K562 (cell line): Measurements from ENCODE around the gene COL16A1. TPM values are rescaled to one million over a fixed set of nuclear protein-coding genes. Genes with fewer than 3 reads are reported as not detected.
A peak's percentile ranks its signal among the peaks of the same experiment; 100 is the strongest.

Source experiments
- ATAC-seq: fragments of 200-7000 bp; cut with Tn5 transposase; 3 replicates; pipeline ENCODE4 v1.9.1; 2020; ENCODE audit warnings: moderate library complexity
- BruUV-seq: library from RNA; stranded (reverse); fragments of 400-500 nt; replicated peaks from 2 replicates; lab custom pipeline; 2021; lab: Mats Ljungman, UMichigan
- CTCF ChIA-PET: fragments of 300-600 bp; formaldehyde crosslinking; extraction: SDS; loops from one replicate; lab custom pipeline; 2021; ENCODE audit warnings: low intra/inter-chr PET ratio; lab: Yijun Ruan, JAX
- POLR2A ChIA-PET: fragments of 300-600, 350-650 bp; sonication (Branson Sonifier 250); formaldehyde crosslinking; extraction: SDS; loops from one replicate; lab custom pipeline; 2021; ENCODE audit warnings: antibody characterized with exemption, inconsistent platforms; lab: Yijun Ruan, JAX
- DNase-seq, 4 experiments: peaks; one replicate each; pipeline versions ENCODE4 v3.0.0 to v3.0.0-alpha.2; 2011 to 2018; ENCODE audit warnings: low spot score in 3 of 4, mixed read lengths in 3 of 4; ENCODE audit errors: extremely low read depth in 1 of 4
- FAIRE-seq: peaks from 2 replicates; lab custom pipeline; 2011; peaks lifted over from hg19 to GRCh38; lab: Jason Lieb, UNC
- H2AFZ ChIP-seq: 2 replicates; pipeline ENCODE4 v1.6.0; 2011; ENCODE audit warnings: low read depth, low read length, control low read depth, inconsistent platforms
- H3K27ac ChIP-seq: fragments of 200-600 bp; 3 replicates; pipeline ENCODE4 v1.8.0; 2011; ENCODE audit warnings: low read depth, mild to moderate bottlenecking, control low read depth, inconsistent platforms, low read length, moderate library complexity, mixed read lengths; ENCODE audit errors: extremely low read depth
- H3K27me3 ChIP-seq, 2 experiments: fragments of 300-600 bp in 1 of 2; 2 replicates in 1 of 2; 3 replicates in 1 of 2; pipeline versions ENCODE4 v1.6.0 to v1.8.0; 2011; ENCODE audit warnings: inconsistent platforms in 2 of 2, low read length in 2 of 2, mild to moderate bottlenecking in 1 of 2, mixed read lengths in 1 of 2, moderate library complexity in 1 of 2; ENCODE audit not compliant: control insufficient read depth in 2 of 2, insufficient read depth in 2 of 2
- H3K36me3 ChIP-seq: fragments of 300-600 bp; 3 replicates; pipeline ENCODE4 v1.8.0; 2011; ENCODE audit warnings: mild to moderate bottlenecking, low read length, inconsistent platforms; ENCODE audit not compliant: control insufficient read depth, insufficient read depth
- H3K4me1 ChIP-seq, 2 experiments: fragments of 200-600 bp in 1 of 2; replicated peaks in 1 of 2; 2 replicates in 1 of 2; 3 replicates in 1 of 2; pipeline versions ENCODE4 v1.5.1 to v1.8.0; 2011; ENCODE audit warnings: inconsistent platforms in 2 of 2, low read length in 2 of 2, mild to moderate bottlenecking in 1 of 2, mixed read lengths in 1 of 2, moderate library complexity in 1 of 2; ENCODE audit not compliant: control insufficient read depth in 2 of 2, insufficient read depth in 2 of 2
- H3K4me2 ChIP-seq: 2 replicates; pipeline ENCODE4 v1.6.1; 2011; ENCODE audit warnings: low read length, control low read depth, inconsistent platforms, mixed read lengths; ENCODE audit not compliant: insufficient read depth
- H3K4me3 ChIP-seq: fragments of 200-600 bp; sonication (generic), shearing (Covaris generic); 2 replicates; pipeline ENCODE4 v1.5.1; 2016; ENCODE audit warnings: control low read depth, inconsistent platforms
- H3K79me2 ChIP-seq: fragments of 200-600 bp; 3 replicates; pipeline ENCODE4 v1.8.0; 2011; ENCODE audit warnings: low read length, inconsistent platforms; ENCODE audit not compliant: control insufficient read depth, insufficient read depth
- H3K9ac ChIP-seq, 2 experiments: 2 replicates each; pipeline versions ENCODE4 v1.6.0 to v1.6.1; 2011; ENCODE audit warnings: low read depth in 2 of 2, low read length in 2 of 2, control low read depth in 1 of 2, inconsistent platforms in 1 of 2, mild to moderate bottlenecking in 1 of 2, mixed read lengths in 1 of 2; ENCODE audit not compliant: insufficient read depth in 1 of 2
- H3K9me1 ChIP-seq: one replicate; pipeline ENCODE4 v1.6.0; 2011; ENCODE audit warnings: inconsistent platforms, mild to moderate bottlenecking, low read length, moderate library complexity; ENCODE audit not compliant: control insufficient read depth, insufficient read depth
- H3K9me3 ChIP-seq: replicated peaks from 2 replicates; pipeline ENCODE4 v1.5.1; 2011; ENCODE audit warnings: low read depth, low read length, inconsistent platforms; ENCODE audit not compliant: control insufficient read depth, insufficient read depth
- H4K20me1 ChIP-seq: replicated peaks from 2 replicates; pipeline ENCODE4 v1.6.1; 2011; ENCODE audit warnings: low read length, inconsistent platforms, mixed read lengths; ENCODE audit not compliant: control insufficient read depth, insufficient read depth
- ATF7 ChIP-seq: fragments of 450-650 bp; IDR thresholded peaks from 2 replicates; pipeline ENCODE4 v1.7.1; 2014; ENCODE audit warnings: mild to moderate bottlenecking, moderate library complexity
- CBX3 ChIP-seq, 2 experiments: IDR thresholded peaks; 1 replicate in 1 of 2; 2 replicates in 1 of 2; pipeline ENCODE4 v1.6.1; 2012; ENCODE audit warnings: inconsistent platforms in 2 of 2, low read length in 2 of 2, borderline replicate concordance in 1 of 2, control low read depth in 1 of 2
- EGR1 ChIP-seq: fragments of 450-650 bp; conservative IDR thresholded peaks from 2 replicates; pipeline ENCODE4 v1.6.1; 2017; ENCODE audit warnings: mild to moderate bottlenecking
- ESRRA ChIP-seq: fragments of 450-650 bp; IDR thresholded peaks from 2 replicates; pipeline ENCODE4 v1.6.1; 2014; ENCODE audit warnings: low read depth, mild to moderate bottlenecking, moderate library complexity, borderline replicate concordance
- FOXJ2 ChIP-seq: fragments of 200-800 bp; sonication (Bioruptor generic); IDR thresholded peaks from 2 replicates; pipeline ENCODE4 v1.6.1; 2016; ENCODE audit warnings: missing genetic modification characterization, missing compliant biosample characterization
- KLF13 ChIP-seq: fragments of 450-650 bp; IDR thresholded peaks from 2 replicates; pipeline ENCODE4 v1.6.1; 2016; ENCODE audit warnings: missing genetic modification characterization, low read depth, mild to moderate bottlenecking, missing compliant biosample characterization, moderate library complexity, borderline replicate concordance
- ZKSCAN1 ChIP-seq: fragments of 150-350 bp; IDR thresholded peaks from 2 replicates; pipeline ENCODE4 v1.6.1; 2016; ENCODE audit warnings: low read depth, low read length
- WGBS: fragments of 100-300 bp; shearing (Covaris generic); methylation state at CpG from one replicate; pipeline ENCODE4 v1.1.6; 2016; ENCODE audit warnings: low coverage, mixed read lengths; ENCODE audit not compliant: insufficient coverage; ENCODE audit errors: missing lambda C conversion rate; 5-methylcytosine and 5-hydroxymethylcytosine counted together
- in situ Hi-C: fragments of 300-500 bp; cut with MboI; formaldehyde crosslinking; loops from 4 replicates; pipeline ENCODE4 v1.15.0; 2018; ENCODE audit warnings: inconsistent platforms, mixed read lengths
- intact Hi-C: fragments of 100-400 bp; cut with micrococcal nuclease; formaldehyde crosslinking; loops from 2 replicates; pipeline ENCODE4 v1.14.2; 2022
- polyA plus RNA-seq, 8 experiments: library from polyadenylated mRNA; depleted of rRNA in 4 of 8; stranded (reverse) in 5 of 8; unstranded in 3 of 8; fragments of >200 nt; fragmentation: Nextera tagmentation in 2 of 8; fragmentation: Illumina TruSeq in 1 of 8; extraction: Ambion mirVana in 2 of 8; extraction: Trizol in 1 of 8; gene quantifications; 2 replicates each; pipeline versions ENCODE4 v1.2.1 to v1.2.3, GENCODE V29; 2011 to 2014; ENCODE audit warnings: inconsistent platforms in 1 of 8, missing spikeins in 1 of 8
- total RNA-seq, 7 experiments: library from RNA; depleted of rRNA in 6 of 7; stranded (reverse); fragments of >200 nt in 6 of 7; fragmentation: Illumina TruSeq in 2 of 7; extraction: Trizol in 2 of 7; gene quantifications; 2 replicates each; pipeline versions ENCODE4 v1.2.1 to v1.2.3, GENCODE V29; 2011 to 2021; ENCODE audit warnings: low replicate concordance in 1 of 7

COL16A1 gene
- total and polyA plus RNA-seq, 9 of the 15 experiments (the other 6 are each of a cell fraction or from before 2014, with no cell fraction given) = 0.11 to 0.60 (median 0.11) TPM; not detected in 6

DNA sequence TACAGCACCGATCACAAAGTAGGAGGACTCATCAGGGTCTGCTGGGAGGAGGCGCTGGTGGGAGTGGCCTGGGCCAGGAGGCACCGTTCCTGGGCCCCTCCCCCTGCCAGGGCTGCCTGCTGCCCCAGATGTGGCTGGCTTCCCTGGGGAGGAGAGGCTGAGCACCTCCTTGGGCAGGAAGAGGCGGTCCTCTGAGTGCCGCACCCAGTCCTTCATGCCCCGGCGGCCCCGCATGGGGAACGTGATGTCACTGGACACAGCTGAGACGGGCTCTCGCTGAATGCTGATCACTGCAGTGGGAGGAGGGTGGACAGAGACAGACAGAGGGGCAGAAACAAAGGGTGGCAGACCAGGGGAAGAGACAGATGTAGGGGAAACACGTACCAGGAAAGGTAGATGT is 35.5 kb upstream of the COL16A1 start (continued):
- TF ChIP-seq ATF7 (no peak), ZKSCAN1 (no peak), ESRRA (no peak), CBX3 (IDR thresholded peaks at IDR 0.05; ENCODE audit: borderline replicate concordance in 1 of 2, low read length in 2 of 2) (no peak)
- TF ChIP-seq, all 486 proteins: peak for 2

DNA sequence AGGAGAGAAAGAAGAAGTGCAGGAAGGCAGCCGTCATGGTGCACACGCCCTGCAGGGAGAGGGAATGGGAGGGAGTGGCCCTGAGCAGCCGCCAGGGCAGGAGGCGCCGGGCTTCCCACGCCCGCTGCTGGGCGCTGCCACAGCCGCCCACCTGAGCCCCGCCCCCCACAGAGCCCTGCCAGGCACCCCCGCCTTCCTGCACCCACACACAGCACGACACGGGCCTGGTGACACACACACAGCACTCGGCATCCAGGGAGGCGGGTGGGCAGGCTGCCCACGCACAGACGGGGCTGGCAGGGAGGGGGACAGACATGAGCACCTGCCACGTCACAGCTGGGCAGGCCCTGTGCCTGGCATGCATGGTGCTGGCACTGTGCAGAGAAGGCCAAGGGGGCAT is 32.9 kb upstream of the COL16A1 start:
- H3K9ac ChIP-seq = 0 out of 4 replicates have a peak overlapping the region, but pooled peaks of 1 of the 2 experiments have one; percentile 10
- no peak for FAIRE-seq
- CTCF ChIA-PET = no interaction called here
- no peak for DNase-seq
- in situ Hi-C loops (no loop called here), intact Hi-C loops (no loop called here)
- peaks cover 0 to 24% of the 10 kb centered on the region in 2 experiments; a peak in 1 of 5 replicates for H3K4me1 ChIP-seq
- no peak overlapping the region for H3K4me2 ChIP-seq
- no peaks in the 10 kb centered on the region for H3K79me2 ChIP-seq
- H3K27ac ChIP-seq = no peak overlapping the region
- H3K27me3 ChIP-seq = peaks cover 61 to 91% of the 10 kb centered on the region in 2 experiments
- TF ChIP-seq EGR1 (peak; percentile 32; the same call in 1 of the 2 replicates), FOXJ2 (tag) (no peak), KLF13 (tag) (no peak)
- TF ChIP-seq, all 486 proteins: peak for 1
- POLR2A ChIA-PET = interaction anchor here (1.1 to 1.4 kb wide), 2 partner anchors 9 to 18 kb away, joined by 3 to 6 read pairs; no protein-coding TSS in a partner anchor
- H3K36me3 ChIP-seq = no peaks in the 10 kb centered on the region
- no peak overlapping the region for H2AFZ ChIP-seq
- BruUV-seq = no TSS peak
- no peak overlapping the region for H3K4me3 ChIP-seq
- ATAC-seq = no peak
- 0% methylated on average over 11 of the region's 18 CpGs for WGBS
- H3K9me1 ChIP-seq = no peaks in the 10 kb centered on the region
- H4K20me1 ChIP-seq = peaks cover 18% of the 10 kb centered on the region
- no peaks in the 10 kb centered on the region for H3K9me3 ChIP-seq
